Colonic mucosa (tissue), 4 donors: ENCODE data around the gene ANKRD37. TPM values are rescaled to one million over a fixed set of nuclear protein-coding genes. Genes with fewer than 3 reads are reported as not detected.

ENCODE experiments used
- DNase-seq: peaks from one replicate; pipeline ENCODE4 v3.0.0-alpha.2; 2020
- H3K27ac ChIP-seq: fragments of 200-600 bp; one replicate; pipeline ENCODE4 v1.8.0; 2021
- H3K27me3 ChIP-seq: fragments of 200-600 bp; one replicate; pipeline ENCODE4 v1.8.0; 2021
- H3K36me3 ChIP-seq: fragments of 200-600 bp; one replicate; pipeline ENCODE4 v1.8.0; 2021
- H3K4me1 ChIP-seq: fragments of 200-600 bp; one replicate; pipeline ENCODE4 v1.8.0; 2021; ENCODE audit warnings: mild to moderate bottlenecking
- H3K4me3 ChIP-seq: fragments of 200-600 bp; one replicate; pipeline ENCODE4 v1.8.0; 2021
- H3K9ac ChIP-seq, 2 donors: one replicate each; pipeline ENCODE4 v1.7.0; 2013; ENCODE audit warnings: control low read depth in 2 of 2, low read depth in 2 of 2, low read length in 2 of 2
- H3K9me3 ChIP-seq: fragments of 200-600 bp; one replicate; pipeline ENCODE4 v1.8.0; 2021
- intact Hi-C: fragments of 100-400 bp; cut with DNase I; formaldehyde crosslinking; loops from one replicate; pipeline ENCODE4 v1.14.1; 2022
- total RNA-seq, 2 donors: library from RNA; stranded (reverse); fragmentation: NEBNext Ultra II Directional in 1 of 2; extraction: Animal tissue kit (Norgen Biotek cat#: 25700) in 1 of 2; gene quantifications; one replicate each; pipeline ENCODE4 v1.2.1, GENCODE V29; 2021
- TF ChIP-seq, protein P1 (sequence below): fragments of 200-600 bp; IDR thresholded peaks from one replicate; pipeline ENCODE4 v1.8.0; 2022; ENCODE audit warnings: antibody characterized with exemption, mild to moderate bottlenecking
- donor health status: healthy.
- donor health status: DM: no; HTN: no; CAD: no.
- donor health status: DM: no; HTN: no; CAD: no.

The ANKRD37 gene
- total RNA-seq, 2 donors from 2014 or later, result 12.7 to 17.3 TPM

DNA sequence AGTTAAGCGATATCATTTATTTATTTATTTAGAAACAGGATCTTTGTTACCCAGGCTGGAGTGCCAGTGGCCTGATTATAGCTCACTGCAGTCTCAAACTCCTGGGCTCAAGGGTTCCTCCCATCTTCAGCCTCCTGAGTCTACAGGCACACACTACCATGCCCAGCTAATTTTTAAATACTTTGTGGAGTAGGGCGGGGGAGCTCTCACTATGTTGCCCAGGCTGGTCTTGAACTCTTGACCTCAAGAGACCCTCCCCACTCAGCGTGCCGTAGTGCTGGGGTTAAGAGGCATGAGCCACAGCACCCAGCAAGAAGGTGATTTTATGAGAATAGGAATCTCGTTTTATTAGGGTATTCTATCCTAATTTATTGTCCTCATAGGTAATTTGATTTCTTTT lies 33.0 kb downstream of the ANKRD37 start:
- Histone ChIP-seq H3K4me3 (no peak overlapping the region), H3K27me3 (no peaks in the 10 kb centered on the region), H3K9me3 (no peaks in the 10 kb centered on the region), H3K36me3 (no peaks in the 10 kb centered on the region), H3K9ac (no peak overlapping the region), H3K27ac (no peak overlapping the region), H3K4me1 (no peaks in the 10 kb centered on the region)
- TF ChIP-seq, protein P1, sequence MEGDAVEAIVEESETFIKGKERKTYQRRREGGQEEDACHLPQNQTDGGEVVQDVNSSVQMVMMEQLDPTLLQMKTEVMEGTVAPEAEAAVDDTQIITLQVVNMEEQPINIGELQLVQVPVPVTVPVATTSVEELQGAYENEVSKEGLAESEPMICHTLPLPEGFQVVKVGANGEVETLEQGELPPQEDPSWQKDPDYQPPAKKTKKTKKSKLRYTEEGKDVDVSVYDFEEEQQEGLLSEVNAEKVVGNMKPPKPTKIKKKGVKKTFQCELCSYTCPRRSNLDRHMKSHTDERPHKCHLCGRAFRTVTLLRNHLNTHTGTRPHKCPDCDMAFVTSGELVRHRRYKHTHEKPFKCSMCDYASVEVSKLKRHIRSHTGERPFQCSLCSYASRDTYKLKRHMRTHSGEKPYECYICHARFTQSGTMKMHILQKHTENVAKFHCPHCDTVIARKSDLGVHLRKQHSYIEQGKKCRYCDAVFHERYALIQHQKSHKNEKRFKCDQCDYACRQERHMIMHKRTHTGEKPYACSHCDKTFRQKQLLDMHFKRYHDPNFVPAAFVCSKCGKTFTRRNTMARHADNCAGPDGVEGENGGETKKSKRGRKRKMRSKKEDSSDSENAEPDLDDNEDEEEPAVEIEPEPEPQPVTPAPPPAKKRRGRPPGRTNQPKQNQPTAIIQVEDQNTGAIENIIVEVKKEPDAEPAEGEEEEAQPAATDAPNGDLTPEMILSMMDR, result no peak
- DNase-seq, result no peak
- intact Hi-C loops, result loop anchor here (5.0 kb wide), 1 partner anchor 38 kb away; no protein-coding TSS in a partner anchor

DNA sequence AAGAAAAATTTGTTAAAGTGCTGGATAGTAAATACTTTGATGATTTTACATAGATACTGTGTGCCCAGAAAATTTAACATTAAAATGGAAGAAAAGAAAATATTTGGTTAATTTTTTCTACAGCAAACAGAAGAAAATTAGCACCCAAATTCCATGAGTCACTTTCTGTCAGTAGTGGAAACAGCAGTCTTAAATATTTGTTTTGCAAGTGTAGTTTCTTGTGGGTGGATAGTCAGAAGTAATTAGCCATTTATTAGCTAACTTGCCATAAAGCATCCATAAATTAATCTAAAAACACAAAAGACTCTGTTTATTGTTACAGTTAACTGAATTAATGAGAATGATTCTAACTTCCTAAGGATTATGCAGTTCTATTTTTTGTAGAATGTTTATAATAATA lies 38.8 kb downstream of the ANKRD37 start:
- Histone ChIP-seq H3K27me3 (no peaks in the 10 kb centered on the region), H3K4me1 (no peaks in the 10 kb centered on the region), H3K9ac (no peak overlapping the region), H3K9me3 (no peaks in the 10 kb centered on the region), H3K4me3 (no peak overlapping the region), H3K27ac (no peak overlapping the region), H3K36me3 (no peaks in the 10 kb centered on the region)
- DNase-seq, result no peak
- TF ChIP-seq, protein P1, result no peak
- intact Hi-C loops, result no loop called here

DNA sequence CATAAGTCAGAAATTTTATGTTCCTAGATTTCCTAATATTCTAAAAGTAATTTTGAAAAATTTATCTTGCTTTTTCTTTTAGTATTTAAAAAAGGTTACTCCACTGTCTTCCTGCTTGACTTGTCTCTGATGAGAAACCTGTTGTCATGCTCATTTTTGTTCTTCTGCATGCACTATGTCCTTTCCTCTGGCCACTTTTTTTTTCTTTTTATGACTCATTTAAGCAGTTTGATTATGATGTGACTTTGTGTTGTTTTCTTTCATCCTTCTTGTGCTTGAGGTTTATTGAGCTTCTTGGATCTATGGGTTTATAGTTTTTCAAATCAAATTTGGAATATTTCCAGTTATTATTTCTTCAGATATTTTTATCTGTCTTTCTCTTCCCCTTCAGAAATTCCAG lies 41.2 kb downstream of the ANKRD37 start:
- intact Hi-C loops, result no loop called here
- H3K9me3 ChIP-seq, result no peaks in the 10 kb centered on the region
- H3K4me1 ChIP-seq, result no peaks in the 10 kb centered on the region
- no peak for DNase-seq
- no peaks in the 10 kb centered on the region for H3K36me3 ChIP-seq
- no peak overlapping the region for H3K9ac ChIP-seq
- no peaks in the 10 kb centered on the region for H3K27me3 ChIP-seq
- H3K4me3 ChIP-seq, result no peak overlapping the region
- TF ChIP-seq, protein P1, result no peak
- H3K27ac ChIP-seq, result no peak overlapping the region

DNA sequence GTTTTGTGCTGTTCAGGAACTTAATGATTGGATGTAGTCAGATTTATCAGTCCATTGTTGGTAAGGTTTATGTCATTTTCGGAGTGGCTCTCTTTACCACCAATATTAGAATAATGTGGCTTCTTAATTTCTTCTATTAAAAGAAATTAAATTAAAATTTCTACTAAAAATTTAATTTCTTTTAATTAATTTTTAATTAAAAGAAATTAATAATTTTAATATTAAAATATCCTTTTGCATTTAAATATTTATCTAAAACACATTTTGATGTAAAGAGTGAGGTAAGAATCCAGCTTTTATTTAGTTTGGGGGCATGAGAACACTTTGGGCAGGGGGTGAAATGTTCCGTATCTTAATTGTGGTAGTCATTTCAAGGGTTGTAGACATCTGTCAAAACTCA lies 44.8 kb downstream of the ANKRD37 start:
- DNase-seq, result no peak
- Histone ChIP-seq H3K9me3 (no peaks in the 10 kb centered on the region), H3K9ac (no peak overlapping the region), H3K36me3 (no peaks in the 10 kb centered on the region), H3K27me3 (no peaks in the 10 kb centered on the region), H3K4me3 (no peak overlapping the region), H3K4me1 (no peaks in the 10 kb centered on the region), H3K27ac (no peak overlapping the region)
- intact Hi-C loops, result no loop called here
- TF ChIP-seq, protein P1, result no peak

DNA sequence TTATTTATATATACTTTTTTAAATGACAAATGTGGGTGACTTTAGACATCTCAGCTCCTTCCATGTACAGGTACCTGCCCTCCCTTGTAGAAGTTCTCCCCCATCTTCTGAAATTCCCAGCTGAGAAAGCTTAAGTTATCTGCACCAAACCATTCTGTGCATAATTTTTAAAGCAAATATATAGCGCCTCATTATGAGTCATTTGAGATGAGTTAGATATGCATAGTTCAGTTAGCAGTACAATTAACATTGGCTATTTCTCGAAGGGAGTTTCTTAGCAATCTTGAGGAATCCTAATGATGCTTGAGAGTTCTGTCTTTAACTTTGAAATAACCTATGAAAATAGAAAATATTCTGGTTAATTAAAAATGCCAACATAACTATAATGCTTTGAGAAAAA lies 48.6 kb downstream of the ANKRD37 start:
- DNase-seq, result no peak
- Histone ChIP-seq H3K27ac (no peak overlapping the region), H3K4me3 (no peak overlapping the region), H3K36me3 (no peaks in the 10 kb centered on the region), H3K4me1 (no peaks in the 10 kb centered on the region), H3K27me3 (no peaks in the 10 kb centered on the region), H3K9me3 (no peaks in the 10 kb centered on the region), H3K9ac (no peak overlapping the region)
- TF ChIP-seq, protein P1, result no peak
- intact Hi-C loops, result no loop called here

Other genes with a start within 250 kb of the ANKRD37 start
- gene CFAP97, start 192.8 kb upstream of the ANKRD37 start, total RNA-seq, result 10 to 100 TPM; 12.2 to 22.4 TPM
- 10 to 100 TPM; 13.3 to 30.6 TPM for gene SNX25, start 187.2 kb upstream of the ANKRD37 start, total RNA-seq
- gene LRP2BP, start 917 bp upstream of the ANKRD37 start, total RNA-seq, result under 1 TPM; 0.30 to 0.42 TPM
- 10 to 100 TPM; 22.0 to 23.5 TPM for gene UFSP2, start 29.1 kb downstream of the ANKRD37 start, total RNA-seq
- 1 to 10 TPM; 3.6 TPM for gene CCDC110, start 74.9 kb downstream of the ANKRD37 start, total RNA-seq
- gene PDLIM3, start 138.7 kb downstream of the ANKRD37 start, total RNA-seq, result 10 to 100 TPM in 1 of 2 donors, 1 to 10 TPM in 1; 5.0 to 34.9 TPM